Measurements from ENCODE around the gene AMHR2. TPM values are rescaled to one million over a fixed set of nuclear protein-coding genes. Genes with fewer than 3 reads are reported as not detected.
A peak's percentile ranks its signal among the peaks of the same experiment; 100 is the strongest.
"Not testable (repeated sequence)": the region's sequence is repeated elsewhere in the genome, so short reads cannot be mapped to it uniquely, and the experiment has no call there.

Gene AMHR2
- total RNA-seq = under 1 TPM in 3 of 4 donors, not detected in 1; 0.54 to 0.88 (median 0.82) TPM
- 0.48 TPM for polyA plus RNA-seq
- long read RNA-seq, donor 1 = 0 reads
- long read RNA-seq, donor 2 = 0 reads
- long read RNA-seq, donor 3 = 0 reads
- long read RNA-seq, donor 4, partial matches to known transcripts = 0 of 1 reads
- long read RNA-seq, donor 4, other reads (novel, unspliced or antisense) = 1 of 1 reads

- intact Hi-C loops (cut with DNase I) = no loop called here
These were observed at the start of gene AMHR2 for GRCh38 chr12:53423597-53423996. Gene AMHR2 (plus strand): TSS chr12:53423855. CDS start chr12:53423935, 80 bp downstream.

GRCh38 chr12:53374277-53374676, 49.4 kb upstream of the AMHR2 start:
- H3K4me1 ChIP-seq (ENCODE audit: control insufficient read depth, insufficient read depth, low read length); H3K9me3 ChIP-seq (ENCODE audit: control insufficient read depth, low read length); ATAC-seq; H3K4me3 ChIP-seq (ENCODE audit: low read length); DNase-seq; H3K27ac ChIP-seq (ENCODE audit: low read length); H3K27me3 ChIP-seq (ENCODE audit: control insufficient read depth, insufficient read depth); intact Hi-C loops (cut with DNase I): not testable (repeated sequence)
- WGBS = 89% methylated on average over 14 of the region's 14 CpGs

More at GRCh38 chr12:53423597-53423996, at the start of gene AMHR2:
- Histone ChIP-seq H3K27me3 (ENCODE audit: control insufficient read depth, insufficient read depth) (no peaks in the 10 kb centered on the region), H3K27ac (ENCODE audit: low read length) (no peak within 1 kb of the TSS), H3K4me3 (ENCODE audit: low read length) (no peak within 1 kb of the TSS), H3K4me1 (ENCODE audit: control insufficient read depth, insufficient read depth, low read length) (peaks cover 3% of the 10 kb centered on the region), H3K9me3 (ENCODE audit: control insufficient read depth, low read length) (no peaks in the 10 kb centered on the region)
- no peak for ATAC-seq
- WGBS = 96% methylated on average over 1 of the region's 1 CpG
- no peak for DNase-seq

DNA sequence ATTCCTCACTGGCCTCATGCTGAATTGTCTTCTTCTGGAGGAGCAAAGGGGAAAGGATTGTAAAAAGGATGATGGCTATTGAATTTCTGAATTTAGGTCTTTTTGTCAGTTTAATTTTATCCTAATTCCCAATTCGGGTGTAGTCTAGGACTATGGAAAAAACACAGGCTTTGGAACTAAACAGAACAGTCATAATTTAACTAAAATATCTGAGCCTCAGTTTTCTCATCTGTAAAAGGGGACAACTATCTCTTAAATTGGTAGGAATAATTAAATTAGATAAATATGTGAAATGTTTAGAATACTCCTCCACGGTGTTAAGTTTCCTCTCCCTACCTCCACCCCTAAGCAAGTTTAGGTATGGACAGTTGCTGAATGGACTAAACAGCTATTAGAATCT, 46.9 kb upstream of the AMHR2 start:
- intact Hi-C loops (cut with DNase I) = no loop called here
- H3K4me3 ChIP-seq (ENCODE audit: low read length) = no peak overlapping the region
- DNase-seq = no peak
- no peaks in the 10 kb centered on the region for H3K27me3 ChIP-seq (ENCODE audit: control insufficient read depth, insufficient read depth)
- no peaks in the 10 kb centered on the region for H3K9me3 ChIP-seq (ENCODE audit: control insufficient read depth, low read length)
- H3K4me1 ChIP-seq (ENCODE audit: control insufficient read depth, insufficient read depth, low read length) = peaks cover 5% of the 10 kb centered on the region
- WGBS = 88% methylated on average over 2 of the region's 2 CpGs
- ATAC-seq = no peak
- no peak overlapping the region for H3K27ac ChIP-seq (ENCODE audit: low read length)

DNA sequence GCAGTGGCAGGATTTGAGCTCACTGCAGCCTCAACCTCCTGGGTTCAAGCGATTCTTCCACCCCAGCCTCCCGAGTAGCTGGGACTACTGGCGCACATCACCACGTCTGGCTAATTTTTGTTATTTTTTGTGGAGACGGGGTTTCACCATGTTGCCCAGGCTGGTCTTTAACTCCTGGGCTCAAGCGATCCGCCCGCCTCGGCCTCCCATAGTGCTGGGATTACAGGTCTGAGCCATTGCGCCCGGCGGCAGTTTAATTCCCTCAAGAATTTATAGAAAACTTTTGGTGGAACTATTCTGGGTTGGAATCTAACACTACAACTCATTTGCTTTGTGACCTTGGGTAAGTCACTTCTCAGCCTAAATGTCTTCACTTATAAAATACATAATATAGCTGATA, 45.4 kb upstream of the AMHR2 start:
- peaks cover 11% of the 10 kb centered on the region for H3K4me1 ChIP-seq (ENCODE audit: control insufficient read depth, insufficient read depth, low read length)

DNA sequence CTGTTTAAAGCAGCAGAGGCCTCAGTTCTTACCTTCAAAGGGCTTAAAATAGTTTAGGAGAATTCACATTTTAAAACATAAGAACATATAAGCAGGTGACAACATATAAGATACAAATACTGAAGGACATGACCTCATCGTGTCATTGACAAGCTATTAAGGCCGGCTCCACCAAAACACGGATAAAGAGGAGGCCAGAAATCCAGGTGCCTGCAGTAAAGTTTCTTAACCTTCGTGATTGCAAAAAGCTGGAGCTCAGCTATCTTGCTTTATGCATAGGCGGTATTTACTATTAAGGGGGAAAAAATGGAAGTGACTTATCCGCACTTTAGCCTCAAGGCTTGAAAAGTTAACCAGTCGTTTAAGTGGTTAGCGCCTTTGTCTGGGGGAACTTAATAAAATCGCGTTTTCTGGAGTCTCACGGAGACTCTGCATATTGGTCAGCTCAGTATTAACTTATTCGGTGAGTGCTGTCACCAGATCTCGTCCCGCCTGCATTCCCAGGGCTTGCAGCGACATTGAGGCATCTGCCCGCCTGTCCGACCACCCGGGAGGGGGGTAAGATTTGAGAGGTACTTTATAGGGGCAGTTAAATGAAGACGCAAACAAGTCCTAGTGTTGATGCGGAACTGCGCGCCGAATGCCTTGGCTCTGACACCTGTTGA, 44.8 kb upstream of the AMHR2 start:
- no peaks in the 10 kb centered on the region for H3K9me3 ChIP-seq (ENCODE audit: control insufficient read depth, low read length)
- intact Hi-C loops (cut with DNase I) = no loop called here
- ATAC-seq (no peak), DNase-seq (no peak)
- WGBS = 13% methylated on average over 23 of the region's 23 CpGs
- peaks cover 14% of the 10 kb centered on the region for H3K4me1 ChIP-seq (ENCODE audit: control insufficient read depth, insufficient read depth, low read length)
- peak overlapping the region; percentile 69 for H3K4me3 ChIP-seq (ENCODE audit: low read length)
- no peaks in the 10 kb centered on the region for H3K27me3 ChIP-seq (ENCODE audit: control insufficient read depth, insufficient read depth)
- H3K27ac ChIP-seq (ENCODE audit: low read length) = peak overlapping the region; percentile 99

More for the DNA sequence above, 45.4 kb upstream of the AMHR2 start:
- intact Hi-C loops (cut with DNase I) = no loop called here
- ATAC-seq = no peak
- Histone ChIP-seq H3K9me3 (ENCODE audit: control insufficient read depth, low read length) (no peaks in the 10 kb centered on the region), H3K27ac (ENCODE audit: low read length) (peak overlapping the region; percentile 99), H3K27me3 (ENCODE audit: control insufficient read depth, insufficient read depth) (no peaks in the 10 kb centered on the region), H3K4me3 (ENCODE audit: low read length) (no peak overlapping the region)
- WGBS = 98% methylated on average over 12 of the region's 12 CpGs
- DNase-seq = no peak

DNA sequence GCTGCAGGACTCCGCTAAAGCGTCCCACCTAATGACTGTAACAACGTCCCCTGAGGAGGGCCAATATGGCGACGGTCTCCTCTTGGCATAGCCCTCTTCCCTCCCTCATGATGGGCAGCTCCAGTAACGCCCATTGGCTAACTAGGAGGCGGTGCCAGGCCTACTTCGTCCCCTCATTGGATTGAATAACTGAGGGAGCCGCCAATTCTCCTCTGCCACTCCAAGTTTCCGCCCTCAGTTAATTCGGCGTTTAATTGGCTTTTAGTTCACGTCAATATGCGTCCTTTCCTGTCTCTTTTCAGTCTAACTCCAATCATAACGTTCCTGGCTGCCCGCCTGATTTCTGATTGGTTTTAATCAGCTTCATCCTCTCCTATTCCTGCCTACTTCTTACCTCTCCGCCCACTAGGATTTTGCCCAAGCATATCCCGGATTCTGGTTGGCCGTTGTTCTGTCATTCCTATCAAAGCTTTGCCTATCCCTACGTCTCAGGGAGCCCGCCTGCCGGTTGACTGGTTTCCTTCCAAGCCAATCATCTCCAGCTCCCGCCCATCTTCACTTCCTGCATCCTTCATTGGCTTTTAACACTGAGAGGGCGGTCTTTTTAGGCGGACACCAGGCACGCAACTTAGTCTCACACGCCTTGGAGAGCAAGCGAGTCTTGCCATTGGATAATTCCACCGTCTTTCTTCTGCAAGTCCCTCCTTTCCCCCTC, 44.1 kb upstream of the AMHR2 start:
- intact Hi-C loops (cut with DNase I) = no loop called here
- no peaks in the 10 kb centered on the region for H3K27me3 ChIP-seq (ENCODE audit: control insufficient read depth, insufficient read depth)
- DNase-seq (peak; percentile 98), ATAC-seq (peak; percentile 92)
- no peaks in the 10 kb centered on the region for H3K9me3 ChIP-seq (ENCODE audit: control insufficient read depth, low read length)
- WGBS = under 1% methylated on average over 29 of the region's 29 CpGs
- peak overlapping the region; percentile 99 for H3K27ac ChIP-seq (ENCODE audit: low read length)
- H3K4me3 ChIP-seq (ENCODE audit: low read length) = peak overlapping the region; percentile 97
- H3K4me1 ChIP-seq (ENCODE audit: control insufficient read depth, insufficient read depth, low read length) = peaks cover 14% of the 10 kb centered on the region

DNA sequence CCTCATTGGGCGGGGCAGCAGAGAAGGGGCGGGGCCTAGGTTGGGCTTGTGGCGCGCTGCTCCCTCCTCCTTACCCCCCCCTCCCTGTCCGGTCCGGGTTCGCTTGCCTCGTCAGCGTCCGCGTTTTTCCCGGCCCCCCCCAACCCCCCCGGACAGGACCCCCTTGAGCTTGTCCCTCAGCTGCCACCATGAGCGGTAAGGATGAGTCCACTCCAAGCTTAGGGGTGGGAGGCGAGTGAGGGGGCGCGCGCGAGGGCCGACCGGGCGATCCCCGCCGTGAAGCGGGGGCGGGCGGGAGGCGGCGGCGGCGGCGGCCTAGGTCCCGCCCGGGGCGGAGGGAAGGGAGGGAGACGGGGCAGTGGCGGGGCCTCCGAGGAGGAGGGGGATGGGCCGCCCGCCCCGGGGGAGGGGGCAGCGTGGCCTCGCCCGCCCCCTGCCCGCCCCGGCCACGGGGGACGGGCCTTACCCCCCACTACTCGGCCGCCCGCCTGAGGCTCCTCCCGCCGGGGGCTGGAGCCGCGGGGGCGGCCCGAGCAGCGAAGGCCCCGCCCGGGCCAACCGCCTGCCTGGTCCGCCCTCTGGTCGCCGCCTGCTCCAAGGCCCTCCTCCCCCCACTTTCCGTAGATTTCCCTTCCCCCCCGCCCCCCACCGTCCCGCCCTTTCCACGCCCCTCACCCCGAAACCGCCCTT, 43.4 kb upstream of the AMHR2 start, which contains the start of gene SP1:
SP1 (plus strand) TSS at position 73 of the 690 bp plus-strand sequence; CDS start at position 189, 116 bp downstream.
- H3K4me3 ChIP-seq (ENCODE audit: low read length) = peak within 1 kb of the TSS; percentile 97
- H3K4me1 ChIP-seq (ENCODE audit: control insufficient read depth, insufficient read depth, low read length) = peaks cover 14% of the 10 kb centered on the region
- ATAC-seq (peak; percentile 83 to 84), DNase-seq (peak; percentile 94 to 99 (median 96))
- WGBS = under 1% methylated on average over 71 of the region's 71 CpGs
- intact Hi-C loops (cut with DNase I) = no loop called here
- H3K9me3 ChIP-seq (ENCODE audit: control insufficient read depth, low read length) = no peaks in the 10 kb centered on the region
- H3K27me3 ChIP-seq (ENCODE audit: control insufficient read depth, insufficient read depth) = no peaks in the 10 kb centered on the region
- H3K27ac ChIP-seq (ENCODE audit: low read length) = peak within 1 kb of the TSS; percentile 99

DNA sequence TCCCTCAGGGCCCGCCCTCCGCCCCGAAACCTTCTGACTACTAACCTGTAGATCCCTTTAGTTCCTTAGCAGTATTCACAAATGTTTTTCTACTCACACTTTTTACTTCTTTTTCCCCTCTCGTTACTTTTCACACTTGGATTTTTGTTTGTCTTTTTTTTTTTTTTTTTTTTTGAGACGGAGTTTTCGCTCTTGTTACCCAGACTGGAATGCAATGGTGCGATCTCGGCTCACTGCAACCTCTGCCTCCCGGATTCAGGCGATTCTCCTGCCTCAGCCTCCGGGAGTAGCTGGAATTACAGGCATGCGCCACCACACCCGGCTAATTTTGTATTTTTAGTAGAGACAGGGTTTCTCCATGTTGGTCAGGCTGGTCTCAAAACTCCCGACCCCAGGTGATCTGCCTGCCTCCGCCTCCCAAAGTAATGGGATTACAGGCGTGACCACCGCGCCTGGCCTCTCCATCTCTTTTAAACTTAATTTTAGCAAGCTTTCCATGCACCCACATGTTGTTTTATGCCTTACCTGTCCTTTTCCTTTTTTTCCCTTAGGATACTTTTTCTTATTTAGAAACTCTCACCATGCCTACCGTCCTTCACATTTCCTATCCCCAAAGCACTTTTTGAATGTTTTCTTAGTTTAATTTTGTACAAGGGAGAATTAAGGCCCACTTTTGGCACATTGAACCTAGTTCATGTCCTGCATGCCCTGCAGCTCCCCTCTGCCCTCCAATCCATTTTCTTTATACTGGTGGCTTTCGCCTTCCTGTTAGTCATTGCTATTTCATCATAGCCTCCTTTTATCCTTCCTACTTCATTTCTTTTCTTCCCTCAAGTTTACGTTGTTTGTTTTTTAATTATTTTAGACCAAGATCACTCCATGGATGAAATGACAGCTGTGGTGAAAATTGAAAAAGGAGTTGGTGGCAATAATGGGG, 42.6 kb upstream of the AMHR2 start:
- intact Hi-C loops (cut with DNase I) = no loop called here
- H3K4me1 ChIP-seq (ENCODE audit: control insufficient read depth, insufficient read depth, low read length) = peaks cover 14% of the 10 kb centered on the region
- H3K9me3 ChIP-seq (ENCODE audit: control insufficient read depth, low read length) = no peaks in the 10 kb centered on the region
- peak overlapping the region; percentile 97 for H3K4me3 ChIP-seq (ENCODE audit: low read length)
- no peaks in the 10 kb centered on the region for H3K27me3 ChIP-seq (ENCODE audit: control insufficient read depth, insufficient read depth)
- WGBS = 13% methylated on average over 21 of the region's 21 CpGs
- peak overlapping the region; percentile 89 for H3K27ac ChIP-seq (ENCODE audit: low read length)
- no peak for DNase-seq
- ATAC-seq = no peak

- H3K4me3 ChIP-seq (ENCODE audit: low read length) = peak overlapping the region; percentile 97
- ATAC-seq (no peak), DNase-seq (peak in 2 of 3 donors; percentile 56 to 69)
- H3K4me1 ChIP-seq (ENCODE audit: control insufficient read depth, insufficient read depth, low read length) = peaks cover 14% of the 10 kb centered on the region
- H3K27me3 ChIP-seq (ENCODE audit: control insufficient read depth, insufficient read depth) = no peaks in the 10 kb centered on the region
- peak overlapping the region; percentile 89 for H3K27ac ChIP-seq (ENCODE audit: low read length)
- WGBS = 43% methylated on average over 9 of the region's 9 CpGs
- no peaks in the 10 kb centered on the region for H3K9me3 ChIP-seq (ENCODE audit: control insufficient read depth, low read length)
- intact Hi-C loops (cut with DNase I) = no loop called here
These were observed 41.7 kb upstream of the AMHR2 start for GRCh38 chr12:53381731-53382630.
